ENCODE measurements around the gene SAXO1. TPM values are rescaled to one million over a fixed set of nuclear protein-coding genes. Genes with fewer than 3 reads are reported as not detected.

The SAXO1 gene
- polyA plus RNA-seq, 1 donor from 2014 or later = not detected

DNA sequence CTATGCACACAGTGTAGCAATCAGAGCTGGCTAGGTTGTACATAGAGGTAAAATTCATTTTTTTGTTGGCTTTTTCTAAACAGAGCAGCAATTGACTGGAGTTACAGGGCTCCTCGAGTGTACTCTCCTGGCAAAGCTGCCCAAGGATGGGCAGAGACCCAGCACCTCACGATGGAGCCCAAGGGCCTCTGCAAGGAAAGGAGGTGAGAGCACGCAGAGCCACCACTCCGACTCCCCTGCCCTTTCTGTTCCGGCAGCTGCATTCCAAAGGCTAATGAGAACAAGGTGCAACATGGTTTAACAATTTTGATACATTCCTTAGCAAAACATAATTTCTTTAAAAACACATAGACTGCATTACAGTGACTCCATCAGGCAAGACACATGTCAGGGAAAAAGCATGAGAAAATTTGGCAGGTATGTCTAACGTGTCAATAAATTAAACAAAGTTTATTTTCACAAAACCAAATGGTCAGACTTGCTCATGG lies 47.5 kb downstream of the SAXO1 start:
- Histone ChIP-seq H2AFZ (ENCODE audit: low read depth, low read length) (no peak overlapping the region), H3F3A (ENCODE audit: insufficient read depth, low read length, poor library complexity, severe bottlenecking) (no peaks in the 10 kb centered on the region), H3K9me2 (ENCODE audit: insufficient read depth, low read length) (no peaks in the 10 kb centered on the region), H3K27me3 (ENCODE audit: insufficient read depth, low read depth, low read length) (no peaks in the 10 kb centered on the region), H3K79me2 (replicated peaks; ENCODE audit: insufficient read depth, low read length) (no peaks in the 10 kb centered on the region), H3K4me2 (ENCODE audit: low read length) (no peak overlapping the region), H3K4me3 (ENCODE audit: low read length) (no peak overlapping the region), H4K20me1 (ENCODE audit: insufficient read depth) (no peaks in the 10 kb centered on the region), H3K27ac (ENCODE audit: low read length) (no peak overlapping the region), H3K9me3 (ENCODE audit: low read length) (peaks cover 5% of the 10 kb centered on the region), H3K9ac (ENCODE audit: low read length) (no peak overlapping the region), H3K36me3 (ENCODE audit: insufficient read depth, low read length) (no peaks in the 10 kb centered on the region)
- TF ChIP-seq RAD21 (conservative IDR thresholded peaks at IDR 0.05) (no peak), POLR2AphosphoS5 (IDR thresholded peaks at IDR 0.05) (no peak), EZH2 (IDR thresholded peaks at IDR 0.05; ENCODE audit: borderline replicate concordance, insufficient read depth, low read length, poor library complexity, severe bottlenecking) (no peak), EP300 (conservative IDR thresholded peaks at IDR 0.05; ENCODE audit: poor library complexity, severe bottlenecking) (no peak), SMC3 (conservative IDR thresholded peaks at IDR 0.05; ENCODE audit: poor library complexity) (no peak), MXI1 (conservative IDR thresholded peaks at IDR 0.05; ENCODE audit: poor library complexity, severe bottlenecking) (no peak), TAF1 (IDR thresholded peaks at IDR 0.05; ENCODE audit: low read depth) (no peak)
- TF ChIP-seq, protein P1, sequence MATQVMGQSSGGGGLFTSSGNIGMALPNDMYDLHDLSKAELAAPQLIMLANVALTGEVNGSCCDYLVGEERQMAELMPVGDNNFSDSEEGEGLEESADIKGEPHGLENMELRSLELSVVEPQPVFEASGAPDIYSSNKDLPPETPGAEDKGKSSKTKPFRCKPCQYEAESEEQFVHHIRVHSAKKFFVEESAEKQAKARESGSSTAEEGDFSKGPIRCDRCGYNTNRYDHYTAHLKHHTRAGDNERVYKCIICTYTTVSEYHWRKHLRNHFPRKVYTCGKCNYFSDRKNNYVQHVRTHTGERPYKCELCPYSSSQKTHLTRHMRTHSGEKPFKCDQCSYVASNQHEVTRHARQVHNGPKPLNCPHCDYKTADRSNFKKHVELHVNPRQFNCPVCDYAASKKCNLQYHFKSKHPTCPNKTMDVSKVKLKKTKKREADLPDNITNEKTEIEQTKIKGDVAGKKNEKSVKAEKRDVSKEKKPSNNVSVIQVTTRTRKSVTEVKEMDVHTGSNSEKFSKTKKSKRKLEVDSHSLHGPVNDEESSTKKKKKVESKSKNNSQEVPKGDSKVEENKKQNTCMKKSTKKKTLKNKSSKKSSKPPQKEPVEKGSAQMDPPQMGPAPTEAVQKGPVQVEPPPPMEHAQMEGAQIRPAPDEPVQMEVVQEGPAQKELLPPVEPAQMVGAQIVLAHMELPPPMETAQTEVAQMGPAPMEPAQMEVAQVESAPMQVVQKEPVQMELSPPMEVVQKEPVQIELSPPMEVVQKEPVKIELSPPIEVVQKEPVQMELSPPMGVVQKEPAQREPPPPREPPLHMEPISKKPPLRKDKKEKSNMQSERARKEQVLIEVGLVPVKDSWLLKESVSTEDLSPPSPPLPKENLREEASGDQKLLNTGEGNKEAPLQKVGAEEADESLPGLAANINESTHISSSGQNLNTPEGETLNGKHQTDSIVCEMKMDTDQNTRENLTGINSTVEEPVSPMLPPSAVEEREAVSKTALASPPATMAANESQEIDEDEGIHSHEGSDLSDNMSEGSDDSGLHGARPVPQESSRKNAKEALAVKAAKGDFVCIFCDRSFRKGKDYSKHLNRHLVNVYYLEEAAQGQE (IDR thresholded peaks at IDR 0.05; ENCODE audit: borderline replicate concordance) = no peak
- TF ChIP-seq, protein P2, sequence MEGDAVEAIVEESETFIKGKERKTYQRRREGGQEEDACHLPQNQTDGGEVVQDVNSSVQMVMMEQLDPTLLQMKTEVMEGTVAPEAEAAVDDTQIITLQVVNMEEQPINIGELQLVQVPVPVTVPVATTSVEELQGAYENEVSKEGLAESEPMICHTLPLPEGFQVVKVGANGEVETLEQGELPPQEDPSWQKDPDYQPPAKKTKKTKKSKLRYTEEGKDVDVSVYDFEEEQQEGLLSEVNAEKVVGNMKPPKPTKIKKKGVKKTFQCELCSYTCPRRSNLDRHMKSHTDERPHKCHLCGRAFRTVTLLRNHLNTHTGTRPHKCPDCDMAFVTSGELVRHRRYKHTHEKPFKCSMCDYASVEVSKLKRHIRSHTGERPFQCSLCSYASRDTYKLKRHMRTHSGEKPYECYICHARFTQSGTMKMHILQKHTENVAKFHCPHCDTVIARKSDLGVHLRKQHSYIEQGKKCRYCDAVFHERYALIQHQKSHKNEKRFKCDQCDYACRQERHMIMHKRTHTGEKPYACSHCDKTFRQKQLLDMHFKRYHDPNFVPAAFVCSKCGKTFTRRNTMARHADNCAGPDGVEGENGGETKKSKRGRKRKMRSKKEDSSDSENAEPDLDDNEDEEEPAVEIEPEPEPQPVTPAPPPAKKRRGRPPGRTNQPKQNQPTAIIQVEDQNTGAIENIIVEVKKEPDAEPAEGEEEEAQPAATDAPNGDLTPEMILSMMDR (IDR thresholded peaks at IDR 0.05; ENCODE audit: poor library complexity, severe bottlenecking) = no peak

DNA sequence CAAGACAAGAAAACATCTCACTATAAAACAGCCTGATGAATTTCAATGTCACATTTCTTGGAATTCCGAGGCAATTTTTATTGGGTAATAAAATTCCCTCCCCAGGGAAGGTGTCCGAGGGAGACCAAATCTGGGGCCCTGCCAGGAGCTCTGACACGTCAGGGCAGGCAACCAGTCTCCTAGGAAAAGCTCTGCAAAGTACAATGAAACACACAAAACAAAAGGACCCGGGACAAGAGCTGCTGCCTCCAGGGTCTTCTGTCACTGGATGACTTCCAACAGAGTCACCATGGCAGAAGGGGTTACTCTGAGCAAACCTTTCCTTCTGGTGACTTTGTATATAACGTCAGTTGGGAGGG lies 50.8 kb downstream of the SAXO1 start:
- Histone ChIP-seq H3F3A (ENCODE audit: insufficient read depth, low read length, poor library complexity, severe bottlenecking) (no peaks in the 10 kb centered on the region), H3K9me3 (ENCODE audit: low read length) (peaks cover 5% of the 10 kb centered on the region), H3K79me2 (replicated peaks; ENCODE audit: insufficient read depth, low read length) (no peaks in the 10 kb centered on the region), H3K27ac (ENCODE audit: low read length) (no peak overlapping the region), H3K9ac (ENCODE audit: low read length) (no peak overlapping the region), H3K36me3 (ENCODE audit: insufficient read depth, low read length) (no peaks in the 10 kb centered on the region), H4K20me1 (ENCODE audit: insufficient read depth) (no peaks in the 10 kb centered on the region), H3K4me2 (ENCODE audit: low read length) (no peak overlapping the region), H2AFZ (ENCODE audit: low read depth, low read length) (no peak overlapping the region), H3K27me3 (ENCODE audit: insufficient read depth, low read depth, low read length) (no peaks in the 10 kb centered on the region), H3K4me3 (ENCODE audit: low read length) (no peak overlapping the region), H3K9me2 (ENCODE audit: insufficient read depth, low read length) (no peaks in the 10 kb centered on the region)
- TF ChIP-seq, protein P2 (IDR thresholded peaks at IDR 0.05; ENCODE audit: poor library complexity, severe bottlenecking) = no peak
- TF ChIP-seq, protein P1 (IDR thresholded peaks at IDR 0.05; ENCODE audit: borderline replicate concordance) = no peak
- TF ChIP-seq RAD21 (conservative IDR thresholded peaks at IDR 0.05) = no peak
- no peak for TF ChIP-seq MXI1 (conservative IDR thresholded peaks at IDR 0.05; ENCODE audit: poor library complexity, severe bottlenecking)
- no peak for TF ChIP-seq SMC3 (conservative IDR thresholded peaks at IDR 0.05; ENCODE audit: poor library complexity)
- TF ChIP-seq EP300 (conservative IDR thresholded peaks at IDR 0.05; ENCODE audit: poor library complexity, severe bottlenecking) = no peak
- TF ChIP-seq TAF1 (IDR thresholded peaks at IDR 0.05; ENCODE audit: low read depth) = no peak
- TF ChIP-seq EZH2 (IDR thresholded peaks at IDR 0.05; ENCODE audit: borderline replicate concordance, insufficient read depth, low read length, poor library complexity, severe bottlenecking) = no peak
- no peak for TF ChIP-seq POLR2AphosphoS5 (IDR thresholded peaks at IDR 0.05)

Measured in neural cell (in vitro differentiated cells).